SW 1271 (cell line): ENCODE results near the gene ADAMTS18.
A peak's percentile ranks its signal among the peaks of the same experiment; 100 is the strongest.
"Not testable (repeated sequence)": the region's sequence is repeated elsewhere in the genome, so short reads cannot be mapped to it uniquely, and the experiment has no call there.

Experiments
- DNase-seq, 2 experiments: peaks; one replicate each; lab custom pipeline; 2025; lab: John Stamatoyannopoulos, UW

Gene ADAMTS18

GRCh38 chr16:77282345-77282744 lies 152.5 kb downstream of the ADAMTS18 start:
- DNase-seq, result no peak

- DNase-seq, result not testable (repeated sequence)
These were observed 155.5 kb downstream of the ADAMTS18 start for GRCh38 chr16:77279316-77279715.

DNA sequence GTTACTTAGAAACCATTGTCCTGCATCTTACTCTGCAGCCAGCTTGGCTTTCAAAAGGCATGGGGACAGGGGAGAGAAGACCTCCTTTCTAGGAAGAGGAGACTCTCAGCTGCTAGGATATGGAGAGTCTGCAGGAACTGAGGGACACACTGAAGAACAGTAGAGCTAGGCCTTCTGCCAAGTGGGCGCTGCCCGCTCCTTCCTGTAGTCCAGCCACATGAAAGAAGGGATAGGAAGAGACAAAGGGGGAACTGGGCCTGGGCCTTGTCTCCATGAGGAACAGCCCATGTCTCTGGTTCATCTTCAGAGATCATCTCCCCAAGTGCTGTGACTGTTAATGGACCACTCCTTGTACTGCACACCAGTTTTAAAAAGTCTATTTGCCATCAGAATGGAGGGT lies 157.3 kb downstream of the ADAMTS18 start:
- DNase-seq, result no peak

GRCh38 chr16:77277141-77277540 lies 157.7 kb downstream of the ADAMTS18 start:
- DNase-seq, result no peak

GRCh38 chr16:77276661-77277060 lies 158.2 kb downstream of the ADAMTS18 start:
- DNase-seq, result no peak

GRCh38 chr16:77275303-77275702 lies 159.5 kb downstream of the ADAMTS18 start:
- not testable (repeated sequence) for DNase-seq

DNA sequence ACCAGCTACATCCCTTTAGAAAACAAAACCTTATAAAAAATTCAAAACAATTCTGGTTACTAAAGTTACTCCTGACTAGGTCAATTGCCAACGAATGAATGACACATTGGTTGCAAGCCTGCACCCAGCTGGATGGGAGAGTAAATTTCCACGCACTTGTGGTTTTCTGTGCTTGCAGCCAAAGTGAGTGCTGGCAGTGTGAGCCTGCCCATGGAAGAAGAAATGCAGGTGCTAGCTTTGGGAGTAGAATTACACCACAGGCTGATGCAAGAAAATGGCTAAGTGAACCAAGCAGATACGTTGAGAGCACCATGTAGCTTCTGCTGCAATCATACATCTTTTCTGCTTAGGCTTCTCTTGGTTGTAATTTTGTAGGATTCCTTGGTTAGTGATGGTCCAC lies 161.0 kb downstream of the ADAMTS18 start:
- no peak for DNase-seq

- DNase-seq, result no peak
These were observed 163.1 kb downstream of the ADAMTS18 start for GRCh38 chr16:77271532-77272426.

DNA sequence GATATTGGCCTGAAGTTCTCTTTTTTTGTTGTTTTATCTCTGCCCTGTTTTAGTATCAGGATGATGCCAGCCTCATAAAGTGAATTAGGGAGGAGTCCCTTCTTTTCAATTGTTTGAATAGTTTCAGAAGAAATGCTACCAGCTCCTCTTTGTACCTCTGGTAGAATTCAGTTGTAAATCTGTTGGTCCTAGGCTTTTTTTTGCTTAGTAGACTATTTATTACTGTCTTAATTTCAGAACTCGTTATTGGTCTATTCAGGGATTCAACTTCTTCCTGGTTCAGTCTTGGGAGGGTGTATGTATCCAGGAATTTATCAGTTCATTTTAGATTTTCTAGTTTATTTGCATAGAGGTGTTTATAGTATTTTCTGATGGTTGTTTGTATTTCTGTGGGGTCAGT lies 168.6 kb downstream of the ADAMTS18 start:
- not testable (repeated sequence) for DNase-seq

- no peak for DNase-seq
These were observed 171.9 kb downstream of the ADAMTS18 start for GRCh38 chr16:77262971-77263370.

DNA sequence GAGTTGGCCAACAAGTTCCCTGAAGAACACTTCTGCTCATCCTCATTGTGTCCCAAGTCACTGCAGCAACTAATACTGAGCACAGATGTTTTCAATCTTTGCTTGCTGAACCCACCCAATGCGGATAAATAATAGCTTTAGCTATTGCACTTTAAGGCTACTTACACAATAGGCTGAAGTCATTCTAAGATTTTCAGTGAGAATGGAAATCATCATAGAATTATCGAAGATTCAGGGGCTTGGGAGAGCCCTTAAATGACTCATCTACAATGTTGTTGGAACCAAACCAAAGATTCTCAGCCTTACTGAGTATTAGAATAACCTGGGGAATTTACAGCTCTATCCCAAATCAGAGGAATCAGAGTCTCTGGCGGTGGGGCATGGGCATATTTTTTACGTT lies 184.4 kb downstream of the ADAMTS18 start:
- no peak for DNase-seq

- no peak for DNase-seq
These were observed 188.7 kb downstream of the ADAMTS18 start for GRCh38 chr16:77246150-77246549.

GRCh38 chr16:77242471-77242870 lies 192.4 kb downstream of the ADAMTS18 start:
- not testable (repeated sequence) for DNase-seq

DNA sequence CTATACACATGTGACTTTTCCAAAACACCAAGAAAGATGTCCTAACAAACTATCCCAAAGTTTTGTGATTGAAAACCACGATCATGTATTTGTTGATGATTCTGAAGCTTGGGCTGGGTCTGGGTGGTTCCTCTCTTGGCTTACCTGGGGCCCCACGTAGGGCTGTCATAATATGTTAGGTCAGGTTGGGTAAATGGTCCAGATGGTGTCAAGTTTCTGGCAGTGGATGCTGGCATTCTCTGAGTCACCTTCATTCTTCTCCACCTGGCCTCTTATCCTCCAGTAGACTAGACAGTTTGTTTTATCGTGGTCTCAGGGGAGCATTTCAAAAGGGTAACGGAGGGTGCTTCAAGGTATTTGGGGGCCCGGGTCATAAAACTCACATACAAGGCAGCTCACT lies 196.2 kb downstream of the ADAMTS18 start:
- DNase-seq, result no peak

DNA sequence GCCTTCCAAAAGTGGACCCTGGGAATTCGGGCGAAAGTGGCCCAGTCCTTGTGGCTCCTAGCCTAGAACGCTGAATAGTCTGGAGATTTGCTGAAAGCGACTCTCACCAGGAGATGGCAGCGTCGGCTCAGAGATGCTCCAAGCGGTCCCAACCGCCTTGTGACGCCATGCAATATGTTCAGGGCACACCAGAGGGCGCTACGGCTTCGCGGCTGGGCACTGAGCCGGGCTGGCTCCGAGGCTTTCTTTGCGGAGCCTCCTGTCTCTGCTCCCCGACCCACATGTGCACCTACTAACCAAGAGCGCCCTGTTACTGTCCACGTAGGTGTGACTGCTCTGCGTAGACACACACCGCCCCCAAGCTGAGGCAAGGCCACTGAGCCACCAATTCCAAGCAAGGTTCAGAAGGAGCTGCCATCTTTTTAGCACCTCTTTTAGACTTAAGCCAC lies 198.7 kb downstream of the ADAMTS18 start:
- DNase-seq, result peak; percentile 32 to 77

GRCh38 chr16:77234611-77235010 lies 200.2 kb downstream of the ADAMTS18 start:
- no peak for DNase-seq

DNA sequence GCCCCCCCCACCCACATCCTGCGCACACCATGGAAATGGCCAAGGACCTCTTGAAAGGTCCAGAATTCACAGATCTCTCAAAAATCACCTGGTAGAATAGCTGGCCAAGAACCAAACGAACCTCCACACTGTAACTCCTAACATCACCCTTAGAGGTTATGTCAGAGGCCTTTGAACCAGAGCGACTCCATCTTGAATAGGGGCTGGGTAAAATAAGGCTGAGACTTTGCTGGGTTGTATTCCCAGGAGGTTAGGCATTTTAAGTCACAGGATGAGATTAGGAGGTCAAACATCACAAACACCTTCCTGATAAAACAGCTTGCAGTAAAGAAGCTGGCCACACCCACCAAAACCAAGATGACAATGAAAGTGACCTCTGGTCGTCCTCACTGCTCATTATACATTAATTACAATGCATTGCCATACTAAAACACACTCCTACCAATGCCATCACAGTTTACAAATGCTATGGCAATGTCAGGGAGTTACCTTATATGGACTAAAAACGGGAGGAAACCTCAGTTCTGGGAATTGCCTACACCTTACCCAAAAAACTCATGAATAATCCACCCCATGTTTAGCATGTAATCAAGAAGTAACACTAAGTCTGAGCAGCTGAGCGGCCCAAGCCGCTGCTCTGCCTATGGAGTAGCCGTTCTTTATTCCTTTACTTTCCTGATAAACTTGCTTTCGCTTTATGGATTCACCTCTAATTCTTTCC lies 200.9 kb downstream of the ADAMTS18 start:
- DNase-seq, result no peak
